HFFc6 (cell line): ENCODE results near the gene FDPS. TPM values are rescaled to one million over a fixed set of nuclear protein-coding genes. Genes with fewer than 3 reads are reported as not detected.

ENCODE experiments used
- DNase-seq: peaks from one replicate; pipeline ENCODE4 v3.0.0-alpha.2; 2018
- H3K27ac Mint-ChIP-seq: 2 replicates; pipeline ENCODE4 v1.8.0; 2020; ENCODE audit warnings: mild to moderate bottlenecking, mixed read lengths
- H3K27me3 Mint-ChIP-seq: 2 replicates; pipeline ENCODE4 v1.8.0; 2021; ENCODE audit warnings: mild to moderate bottlenecking, moderate library complexity, mixed read lengths; ENCODE audit not compliant: insufficient read depth
- H3K36me3 Mint-ChIP-seq: 2 replicates; pipeline ENCODE4 v1.8.0; 2021; ENCODE audit warnings: low read depth, mixed read lengths
- H3K4me1 Mint-ChIP-seq: 2 replicates; pipeline ENCODE4 v1.8.0; 2020; ENCODE audit warnings: low read depth, mixed read lengths
- H3K4me3 Mint-ChIP-seq: 2 replicates; pipeline ENCODE4 v1.8.0; 2020; ENCODE audit warnings: mild to moderate bottlenecking, moderate library complexity, mixed read lengths
- H3K9me3 Mint-ChIP-seq: 2 replicates; pipeline ENCODE4 v1.8.0; 2020; ENCODE audit warnings: mild to moderate bottlenecking, mixed read lengths
- CTCF ChIP-seq: fragments of 200-600 bp; sonication (generic); IDR thresholded peaks from 2 replicates; pipeline ENCODE4 v1.5.0; 2021; ENCODE audit warnings: antibody characterized with exemption, mild to moderate bottlenecking
- long read RNA-seq: library from polyadenylated mRNA; unstranded; transcript quantifications from one replicate; pipeline ENCODE4 v2.0.0, GENCODE V29; 2019
- total RNA-seq, 6 experiments: library from RNA; stranded (reverse); fragmentation: NEBNext Ultra II Directional; extraction: Animal tissue kit (Norgen Biotek cat#: 25700); gene quantifications; 2 replicates in 1 of 6; 3 replicates in 5 of 6; pipeline ENCODE4 v1.2.3, GENCODE V29; 2021

The FDPS gene
- 100 to 1,000 TPM; 117 to 147 (median 127) TPM for total RNA-seq
- long read RNA-seq, transcript FDPS-202 (11 exons, 1,431 nt) = minor isoform, 5 of 104 reads
- long read RNA-seq, transcript FDPS-203 (10 exons, 1,256 nt) = minor isoform, 23 of 104 reads
- long read RNA-seq, transcript FDPS-206 (10 exons, 1,178 nt) = major isoform, 48 of 104 reads
- long read RNA-seq, partial matches to known transcripts = 6 of 104 reads
- long read RNA-seq, other reads (novel, unspliced or antisense) = 15 of 104 reads

- no peaks in the 10 kb centered on the region for H3K9me3 Mint-ChIP-seq
- peak; percentile 27; the same call in 1 of the 2 replicates for TF ChIP-seq CTCF
- H3K36me3 Mint-ChIP-seq = 0 out of 2 replicates have a peak, but pooled peaks cover 4% of the 10 kb centered on the region
- peaks cover 31% of the 10 kb centered on the region for H3K4me1 Mint-ChIP-seq
- peaks cover 10% of the 10 kb centered on the region for H3K27me3 Mint-ChIP-seq
- DNase-seq = peak; percentile 99
- peak within 1 kb of the TSS; percentile 95 for H3K27ac Mint-ChIP-seq
- H3K4me3 Mint-ChIP-seq = peak within 1 kb of the TSS; percentile 99
Measured at GRCh38 chr1:155308493-155309422, at the start of gene FDPS. TSS of gene FDPS (plus strand) at chr1:155308866. CDS start at chr1:155309790, 924 bp downstream.

DNA sequence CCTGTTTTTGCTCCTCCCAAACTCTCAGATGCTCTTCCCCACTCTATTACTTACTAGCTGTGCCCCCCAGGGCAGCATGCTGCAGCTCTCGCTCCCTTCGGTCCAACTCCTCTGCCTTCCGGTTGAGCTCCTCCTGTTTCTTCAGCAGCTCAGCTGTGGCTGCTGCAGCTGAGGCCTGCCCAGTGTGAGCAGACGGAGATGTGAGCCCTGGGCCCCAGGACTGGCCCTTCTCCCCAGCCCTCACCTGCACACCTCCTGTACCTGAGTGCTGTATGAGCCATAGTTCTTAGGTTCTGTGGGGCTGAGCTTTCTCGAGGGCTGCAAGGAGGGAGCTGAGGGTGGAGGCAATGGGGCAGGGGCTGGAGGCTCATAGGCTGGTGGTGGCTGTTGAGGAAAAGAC, 48.4 kb upstream of the FDPS start:
- no peak for TF ChIP-seq CTCF
- no peak for DNase-seq
- Mint-ChIP-seq H3K4me3 (peak overlapping the region; percentile 96; the same call in 1 of the 2 replicates), H3K27me3 (peaks cover 4% of the 10 kb centered on the region), H3K27ac (peak overlapping the region; percentile 88; the same call in 1 of the 2 replicates), H3K36me3 (peaks cover 35% of the 10 kb centered on the region), H3K9me3 (no peaks in the 10 kb centered on the region), H3K4me1 (peaks cover 49% of the 10 kb centered on the region)

GRCh38 chr1:155261493-155261851, 47.2 kb upstream of the FDPS start:
- Mint-ChIP-seq H3K27me3 (peaks cover 4% of the 10 kb centered on the region), H3K36me3 (peaks cover 41% of the 10 kb centered on the region), H3K9me3 (no peaks in the 10 kb centered on the region), H3K4me1 (peaks cover 39% of the 10 kb centered on the region), H3K27ac (peak overlapping the region; percentile 88), H3K4me3 (peak overlapping the region; percentile 96)
- peak; percentile 48 for TF ChIP-seq CTCF
- no peak for DNase-seq

- Mint-ChIP-seq H3K36me3 (peaks cover 43% of the 10 kb centered on the region), H3K4me1 (peaks cover 33% of the 10 kb centered on the region), H3K27me3 (peaks cover 4% of the 10 kb centered on the region), H3K4me3 (peak within 1 kb of the TSS; percentile 96), H3K27ac (peak within 1 kb of the TSS; percentile 88), H3K9me3 (no peaks in the 10 kb centered on the region)
- peak; percentile 97 for DNase-seq
- no peak for TF ChIP-seq CTCF
Measured at GRCh38 chr1:155261852-155262673, 46.6 kb upstream of the FDPS start, which contains the start of gene SCAMP3. TSS of gene SCAMP3 (minus strand) at chr1:155262360. CDS start at chr1:155262151, 209 bp downstream.

GRCh38 chr1:155263067-155263466, 45.6 kb upstream of the FDPS start:
- no peak for TF ChIP-seq CTCF
- Mint-ChIP-seq H3K27me3 (peaks cover 4% of the 10 kb centered on the region), H3K9me3 (no peaks in the 10 kb centered on the region), H3K27ac (peak overlapping the region; percentile 88), H3K4me1 (peaks cover 29% of the 10 kb centered on the region), H3K4me3 (no peak overlapping the region), H3K36me3 (peaks cover 47% of the 10 kb centered on the region)
- no peak for DNase-seq
